ENCODE measurements around the gene PGA4.
"Not testable (repeated sequence)": the region's sequence is repeated elsewhere in the genome, so short reads cannot be mapped to it uniquely, and the experiment has no call there.

The PGA4 gene

GRCh38 chr11:61207636-61208310 lies 14.4 kb upstream of the PGA4 start:
- not testable (repeated sequence) for DNase-seq

DNA sequence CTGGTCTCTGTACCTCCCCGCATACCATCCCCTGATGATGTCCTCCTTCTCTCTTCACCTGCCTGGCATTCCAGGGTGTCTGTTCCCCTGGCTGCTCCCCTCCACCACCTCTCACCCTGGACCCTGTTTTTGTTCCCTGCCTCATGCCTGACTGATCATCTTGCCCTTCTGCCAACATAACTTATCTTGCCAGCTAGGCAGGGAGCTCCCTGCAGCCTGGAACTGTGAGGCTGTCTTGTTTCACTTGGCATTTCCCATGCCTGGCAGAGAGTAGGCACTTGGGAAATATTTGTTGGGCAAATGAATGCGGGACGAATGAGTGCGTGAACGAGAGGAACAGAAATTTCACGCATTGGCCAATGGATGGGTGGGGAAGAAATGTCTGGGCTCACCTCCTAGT lies 11.5 kb upstream of the PGA4 start:
- DNase-seq, result not testable (repeated sequence)

- DNase-seq, result not testable (repeated sequence)
Measured at GRCh38 chr11:61211327-61211952, 10.7 kb upstream of the PGA4 start.

GRCh38 chr11:61212202-61212601 lies 9.9 kb upstream of the PGA4 start:
- not testable (repeated sequence) for DNase-seq

DNA sequence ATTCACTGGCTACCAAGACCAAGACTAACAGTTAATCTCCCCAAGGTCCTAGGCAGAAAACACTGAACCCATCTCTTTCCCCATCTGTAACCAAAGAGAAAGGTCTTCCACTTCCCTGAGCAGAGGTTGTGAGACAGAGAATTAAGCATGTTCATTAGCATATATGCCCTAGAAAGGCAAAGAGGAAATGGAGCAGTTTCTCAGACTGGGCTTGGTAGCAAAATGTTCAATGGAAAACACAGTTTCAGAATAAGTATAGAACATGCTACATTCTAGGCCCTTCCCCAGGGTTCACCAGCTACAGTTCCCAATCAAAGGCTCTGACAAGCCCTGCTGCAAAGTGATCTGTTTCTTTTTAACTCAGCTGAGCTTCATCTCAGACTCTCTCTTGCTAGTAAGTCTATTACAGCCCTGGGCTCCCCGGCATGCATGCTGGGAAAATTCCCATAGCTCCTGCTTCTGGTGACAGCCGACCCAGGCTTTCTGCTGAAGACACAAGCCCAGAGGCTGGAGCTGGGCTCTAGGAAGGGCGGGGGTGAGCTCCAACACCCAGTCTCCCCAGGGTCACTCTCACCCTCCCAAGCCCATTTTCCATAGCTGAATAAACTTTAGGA lies 8.3 kb upstream of the PGA4 start:
- not testable (repeated sequence) for DNase-seq

GRCh38 chr11:61218306-61218705 lies 3.8 kb upstream of the PGA4 start:
- DNase-seq, result not testable (repeated sequence)

GRCh38 chr11:61219016-61219415 lies 3.1 kb upstream of the PGA4 start:
- DNase-seq, result not testable (repeated sequence)

- not testable (repeated sequence) for DNase-seq
Measured at GRCh38 chr11:61222692-61223091, 545 bp downstream of the PGA4 start.

DNA sequence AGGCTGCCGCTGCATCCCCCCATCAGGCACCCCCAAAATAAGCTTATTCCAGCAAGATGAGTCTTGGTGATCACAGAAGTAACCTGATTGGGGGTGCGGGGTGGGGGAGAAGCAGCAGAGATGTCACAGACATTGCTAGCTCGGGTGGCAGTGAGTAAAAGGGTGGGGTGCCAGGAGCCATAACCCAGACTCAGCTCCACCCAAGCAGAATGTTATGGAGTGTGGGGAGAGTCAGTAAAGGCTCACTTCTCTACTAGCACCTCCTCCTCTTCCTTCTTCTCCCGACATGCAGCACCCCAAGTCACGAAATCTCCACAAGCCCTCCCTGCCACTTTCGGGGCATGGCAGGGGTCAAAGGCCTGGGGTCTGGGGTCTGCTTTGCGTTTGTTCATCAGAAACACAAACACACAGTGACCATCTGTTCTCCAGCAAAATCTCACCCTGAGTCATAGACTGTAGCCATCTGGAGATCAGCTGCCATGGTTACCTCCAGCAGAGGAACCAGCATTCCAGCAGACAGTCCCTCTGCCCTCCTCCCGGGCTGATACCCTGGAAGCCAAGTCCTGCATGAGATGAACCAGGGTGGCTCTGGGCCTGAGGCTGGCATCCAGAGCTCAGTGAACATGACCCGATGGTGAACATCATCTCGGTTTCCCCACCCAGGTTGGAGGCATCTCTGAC lies 4.5 kb downstream of the PGA4 start:
- not testable (repeated sequence) for DNase-seq

DNA sequence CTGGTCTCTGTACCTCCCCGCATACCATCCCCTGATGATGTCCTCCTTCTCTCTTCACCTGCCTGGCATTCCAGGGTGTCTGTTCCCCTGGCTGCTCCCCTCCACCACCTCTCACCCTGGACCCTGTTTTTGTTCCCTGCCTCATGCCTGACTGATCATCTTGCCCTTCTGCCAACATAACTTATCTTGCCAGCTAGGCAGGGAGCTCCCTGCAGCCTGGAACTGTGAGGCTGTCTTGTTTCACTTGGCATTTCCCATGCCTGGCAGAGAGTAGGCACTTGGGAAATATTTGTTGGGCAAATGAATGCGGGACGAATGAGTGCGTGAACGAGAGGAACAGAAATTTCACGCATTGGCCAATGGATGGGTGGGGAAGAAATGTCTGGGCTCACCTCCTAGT lies 7.3 kb downstream of the PGA4 start:
- DNase-seq, result not testable (repeated sequence)

- not testable (repeated sequence) for DNase-seq
Measured at GRCh38 chr11:61231033-61231432, 8.9 kb downstream of the PGA4 start.

GRCh38 chr11:61231585-61231984 lies 9.4 kb downstream of the PGA4 start:
- not testable (repeated sequence) for DNase-seq

GRCh38 chr11:61232548-61233145 lies 10.5 kb downstream of the PGA4 start:
- DNase-seq, result not testable (repeated sequence)

DNA sequence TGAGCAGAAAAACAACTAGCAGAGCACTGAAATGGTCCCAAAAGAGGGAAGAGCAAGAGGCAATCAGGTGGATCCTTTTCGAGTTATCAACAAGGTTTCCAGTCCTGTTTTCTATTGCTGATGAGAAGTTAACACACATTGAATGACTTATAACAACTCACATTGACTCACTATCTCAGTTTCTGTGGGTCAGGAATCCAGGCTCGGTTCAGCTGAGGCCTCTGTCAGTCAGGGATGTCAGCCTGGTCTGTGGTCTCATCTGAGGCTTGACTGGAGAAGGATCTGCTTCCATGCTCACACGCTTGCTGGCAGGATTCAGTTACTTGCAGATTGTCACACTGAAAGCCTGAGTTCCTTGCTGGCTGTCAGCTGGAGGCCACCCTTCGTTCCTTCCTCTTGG lies 15.0 kb downstream of the PGA4 start:
- not testable (repeated sequence) for DNase-seq

DNA sequence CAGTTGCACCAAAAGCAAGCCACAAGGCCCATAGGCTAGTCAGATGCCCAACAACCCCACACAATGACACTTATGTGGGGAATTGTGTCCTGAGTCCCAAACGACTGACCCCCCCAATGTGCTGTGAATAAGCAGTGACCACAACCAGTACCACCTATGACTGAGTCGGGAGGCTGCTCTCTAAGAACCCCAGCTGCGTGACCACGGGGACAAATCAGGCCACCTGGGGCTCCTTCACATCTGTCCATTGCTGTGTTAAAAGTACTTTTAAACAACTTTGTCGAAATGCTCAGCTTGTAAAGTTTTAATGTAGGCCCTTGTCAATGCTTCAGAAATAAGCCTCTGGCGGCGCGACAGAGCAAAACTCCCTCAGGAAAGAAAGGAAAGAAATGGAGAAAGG lies 18.1 kb downstream of the PGA4 start:
- not testable (repeated sequence) for DNase-seq

- DNase-seq, result not testable (repeated sequence)
Measured at GRCh38 chr11:61240875-61241274, 18.7 kb downstream of the PGA4 start, which contains the start of gene PGA5. PGA5 (plus strand) TSS chr11:61241175; CDS start chr11:61241227, 52 bp downstream.

DNA sequence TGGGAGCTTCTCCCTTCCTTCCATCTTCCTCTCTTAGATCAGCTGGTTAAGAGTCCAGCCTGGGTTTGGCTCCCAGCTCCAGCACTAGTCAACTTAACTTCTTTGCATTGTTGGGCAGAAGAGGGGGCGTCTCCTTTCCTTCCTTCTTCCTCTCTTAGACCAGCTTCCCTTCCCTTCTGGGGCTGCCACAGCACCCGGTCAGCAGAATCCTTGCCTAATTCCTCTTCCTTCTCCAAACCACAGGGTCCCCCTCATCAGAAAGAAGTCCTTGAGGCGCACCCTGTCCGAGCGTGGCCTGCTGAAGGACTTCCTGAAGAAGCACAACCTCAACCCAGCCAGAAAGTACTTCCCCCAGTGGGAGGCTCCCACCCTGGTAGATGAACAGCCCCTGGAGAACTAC lies 19.4 kb downstream of the PGA4 start:
- not testable (repeated sequence) for DNase-seq

DNA sequence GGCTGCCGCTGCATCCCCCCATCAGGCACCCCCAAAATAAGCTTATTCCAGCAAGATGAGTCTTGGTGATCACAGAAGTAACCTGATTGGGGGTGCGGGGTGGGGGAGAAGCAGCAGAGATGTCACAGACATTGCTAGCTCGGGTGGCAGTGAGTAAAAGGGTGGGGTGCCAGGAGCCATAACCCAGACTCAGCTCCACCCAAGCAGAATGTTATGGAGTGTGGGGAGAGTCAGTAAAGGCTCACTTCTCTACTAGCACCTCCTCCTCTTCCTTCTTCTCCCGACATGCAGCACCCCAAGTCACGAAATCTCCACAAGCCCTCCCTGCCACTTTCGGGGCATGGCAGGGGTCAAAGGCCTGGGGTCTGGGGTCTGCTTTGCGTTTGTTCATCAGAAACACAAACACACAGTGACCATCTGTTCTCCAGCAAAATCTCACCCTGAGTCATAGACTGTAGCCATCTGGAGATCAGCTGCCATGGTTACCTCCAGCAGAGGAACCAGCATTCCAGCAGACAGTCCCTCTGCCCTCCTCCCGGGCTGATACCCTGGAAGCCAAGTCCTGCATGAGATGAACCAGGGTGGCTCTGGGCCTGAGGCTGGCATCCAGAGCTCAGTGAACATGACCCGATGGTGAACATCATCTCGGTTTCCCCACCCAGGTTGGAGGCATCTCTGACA lies 23.3 kb downstream of the PGA4 start:
- not testable (repeated sequence) for DNase-seq

DNA sequence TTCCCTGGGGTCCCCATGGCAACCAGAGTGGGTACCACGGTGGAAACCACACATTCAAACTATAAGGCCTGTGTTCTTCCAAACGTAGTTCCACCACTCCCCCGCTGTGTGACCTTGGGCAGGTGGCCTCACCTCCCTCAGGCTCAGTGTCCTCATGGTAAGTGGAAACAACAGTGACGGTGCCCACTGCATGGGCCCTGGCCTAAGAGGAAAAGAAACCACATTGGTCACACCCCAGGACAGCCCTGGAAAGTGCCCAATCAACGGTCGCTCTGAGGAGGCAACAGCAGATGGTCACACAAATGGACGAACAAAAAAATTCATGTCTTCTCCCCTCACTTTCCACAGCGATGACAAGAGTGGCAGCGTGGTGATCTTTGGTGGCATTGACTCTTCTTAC lies 25.9 kb downstream of the PGA4 start:
- not testable (repeated sequence) for DNase-seq

DNA sequence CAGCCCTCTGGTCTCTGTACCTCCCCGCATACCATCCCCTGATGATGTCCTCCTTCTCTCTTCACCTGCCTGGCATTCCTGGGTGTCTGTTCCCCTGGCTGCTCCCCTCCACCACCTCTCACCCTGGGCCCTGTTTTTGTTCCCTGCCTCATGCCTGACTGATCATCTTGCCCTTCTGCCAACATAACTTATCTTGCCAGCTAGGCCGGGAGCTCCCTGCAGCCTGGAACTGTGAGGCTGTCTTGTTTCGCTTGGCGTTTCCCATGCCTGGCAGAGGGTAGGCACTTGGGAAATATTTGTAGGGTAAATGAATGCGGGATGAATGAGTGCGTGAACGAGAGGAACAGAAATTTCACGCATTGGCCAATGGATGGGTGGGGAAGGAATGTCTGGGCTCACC lies 27.1 kb downstream of the PGA4 start:
- DNase-seq, result not testable (repeated sequence)

- DNase-seq, result not testable (repeated sequence)
Measured at GRCh38 chr11:61250796-61251765, 28.9 kb downstream of the PGA4 start.
